SK-N-SH (cell line): ENCODE measurements around the gene KRT71.

ENCODE experiments used
- CTCF ChIP-seq: fragments of 200-600 bp; sonication (generic); IDR thresholded peaks from 2 replicates; pipeline ENCODE4 v1.6.1; 2017; ENCODE audit warnings: antibody characterized with exemption, mild to moderate bottlenecking, moderate library complexity
- FOXM1 ChIP-seq: IDR thresholded peaks from 2 replicates; pipeline ENCODE4 v1.4.0; 2012; ENCODE audit warnings: low read depth, mild to moderate bottlenecking
- TF ChIP-seq, protein P1 (sequence below): IDR thresholded peaks from 2 replicates; pipeline ENCODE4; 2012

DNA sequence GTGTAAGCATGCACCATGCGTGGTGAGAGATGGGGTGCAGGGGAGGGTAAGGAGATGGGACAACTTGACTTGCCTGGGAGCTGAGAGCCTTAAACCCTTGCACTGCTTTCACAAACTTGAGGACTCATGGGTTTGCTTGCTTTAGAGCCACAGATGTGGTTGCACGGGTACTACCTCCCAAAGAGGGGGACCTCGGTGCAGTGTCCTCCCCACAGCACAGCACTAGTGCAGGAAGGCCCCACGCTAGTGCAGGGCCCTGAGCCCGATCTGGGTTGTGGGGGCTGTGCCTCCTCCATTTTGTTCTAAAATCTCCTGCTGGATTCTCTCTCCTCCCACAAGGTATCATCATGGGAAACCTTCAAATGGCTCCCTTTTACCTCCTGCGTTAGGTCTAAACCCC, 37.1 kb upstream of the KRT71 start:
- TF ChIP-seq CTCF (no peak), FOXM1 (no peak)
- TF ChIP-seq, protein P1, sequence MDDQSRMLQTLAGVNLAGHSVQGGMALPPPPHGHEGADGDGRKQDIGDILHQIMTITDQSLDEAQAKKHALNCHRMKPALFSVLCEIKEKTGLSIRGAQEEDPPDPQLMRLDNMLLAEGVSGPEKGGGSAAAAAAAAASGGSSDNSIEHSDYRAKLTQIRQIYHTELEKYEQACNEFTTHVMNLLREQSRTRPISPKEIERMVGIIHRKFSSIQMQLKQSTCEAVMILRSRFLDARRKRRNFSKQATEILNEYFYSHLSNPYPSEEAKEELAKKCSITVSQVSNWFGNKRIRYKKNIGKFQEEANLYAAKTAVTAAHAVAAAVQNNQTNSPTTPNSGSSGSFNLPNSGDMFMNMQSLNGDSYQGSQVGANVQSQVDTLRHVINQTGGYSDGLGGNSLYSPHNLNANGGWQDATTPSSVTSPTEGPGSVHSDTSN: no peak
